Measurements from ENCODE around the gene HHIPL2. TPM values are rescaled to one million over a fixed set of nuclear protein-coding genes. Genes with fewer than 3 reads are reported as not detected.
"Not testable (repeated sequence)": the region's sequence is repeated elsewhere in the genome, so short reads cannot be mapped to it uniquely, and the experiment has no call there.

The HHIPL2 gene
- polyA plus RNA-seq, 1 of the 3 experiments (the other 2 are of a cell fraction), result 0.21 TPM

DNA sequence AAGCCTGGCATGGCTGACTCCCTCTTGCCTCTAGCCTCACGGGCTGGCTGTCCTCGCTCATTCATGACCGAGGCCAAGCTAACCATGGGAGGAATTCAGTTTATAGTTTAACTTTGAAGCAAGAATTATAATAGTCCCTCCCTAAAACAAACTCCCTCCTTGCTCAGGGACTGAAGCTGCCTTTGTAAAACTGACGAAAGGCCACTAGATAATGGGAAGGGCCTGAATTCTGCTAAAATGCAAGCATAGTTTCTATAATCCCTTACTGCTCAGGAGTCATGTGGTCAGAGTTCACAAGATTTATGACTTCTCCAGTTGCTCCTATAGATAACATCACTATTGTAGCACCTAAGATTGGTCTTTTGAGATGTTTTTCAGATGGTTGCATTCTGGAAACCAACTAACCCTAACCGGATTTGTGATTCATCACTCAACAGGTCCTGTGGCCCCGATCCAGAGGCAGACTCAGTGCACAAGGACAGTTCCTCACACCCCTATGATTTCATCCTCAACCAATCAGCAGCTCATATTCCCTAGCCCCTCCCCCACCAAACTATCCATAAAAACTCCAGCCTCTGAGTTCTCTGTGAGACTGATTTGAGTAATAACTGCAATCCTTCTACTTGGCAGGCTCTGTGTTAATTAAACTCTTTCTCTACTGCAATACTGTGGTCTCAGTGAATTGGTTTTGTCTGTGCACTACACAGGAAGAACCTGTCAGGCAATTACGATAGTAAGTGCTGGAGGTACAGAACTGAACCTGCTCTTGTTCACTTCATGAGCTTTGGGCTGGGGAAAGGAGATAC lies 26.4 kb downstream of the HHIPL2 start (continued):
- TF ChIP-seq, protein P1, sequence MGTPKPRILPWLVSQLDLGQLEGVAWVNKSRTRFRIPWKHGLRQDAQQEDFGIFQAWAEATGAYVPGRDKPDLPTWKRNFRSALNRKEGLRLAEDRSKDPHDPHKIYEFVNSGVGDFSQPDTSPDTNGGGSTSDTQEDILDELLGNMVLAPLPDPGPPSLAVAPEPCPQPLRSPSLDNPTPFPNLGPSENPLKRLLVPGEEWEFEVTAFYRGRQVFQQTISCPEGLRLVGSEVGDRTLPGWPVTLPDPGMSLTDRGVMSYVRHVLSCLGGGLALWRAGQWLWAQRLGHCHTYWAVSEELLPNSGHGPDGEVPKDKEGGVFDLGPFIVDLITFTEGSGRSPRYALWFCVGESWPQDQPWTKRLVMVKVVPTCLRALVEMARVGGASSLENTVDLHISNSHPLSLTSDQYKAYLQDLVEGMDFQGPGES (IDR thresholded peaks at IDR 0.05; ENCODE audit: low read depth, low read length), result no peak
- TF ChIP-seq FOSL2 (IDR thresholded peaks at IDR 0.05; ENCODE audit: borderline replicate concordance, low read depth), result no peak

DNA sequence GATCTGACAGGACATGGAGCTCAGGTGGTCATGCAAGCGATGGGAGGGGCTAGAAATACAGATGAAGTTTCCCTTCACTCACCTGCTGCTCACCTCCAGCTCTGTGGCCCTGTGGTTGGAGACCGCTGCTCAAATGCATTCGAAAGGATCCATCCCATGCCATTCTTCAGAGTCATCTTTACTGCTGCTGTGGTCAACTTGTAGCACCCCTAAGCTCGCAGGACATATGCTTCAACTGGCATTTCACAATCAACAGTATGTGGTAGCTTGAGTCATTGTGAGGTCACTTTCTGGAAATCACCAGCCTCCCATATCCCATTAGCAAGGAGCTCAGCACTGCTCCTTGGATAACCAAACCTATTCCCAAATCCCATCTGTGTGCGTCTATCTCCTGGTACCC lies 58.4 kb downstream of the HHIPL2 start:
- H3K9me3 ChIP-seq; H3K79me2 ChIP-seq (ENCODE audit: insufficient read depth); POLR2A ChIA-PET; CTCF ChIA-PET; H3K4me1 ChIP-seq (ENCODE audit: control insufficient read depth in 1 of 2, insufficient read depth in 2 of 2, low read depth in 1 of 2, low read length in 1 of 2); H3K4me2 ChIP-seq; H3K4me3 ChIP-seq (ENCODE audit: low read depth in 2 of 2, low read length in 1 of 2); H3K27ac ChIP-seq (ENCODE audit: low read depth in 2 of 2, low read length in 1 of 2); H3K9me2 ChIP-seq; H2AFZ ChIP-seq (ENCODE audit: low read depth); H3K9ac ChIP-seq; H3F3A ChIP-seq (replicated peaks; ENCODE audit: insufficient read depth); DNase-seq; H3K36me3 ChIP-seq (replicated peaks in 1 of 2; ENCODE audit: control insufficient read depth in 1 of 2, insufficient read depth in 2 of 2, low read length in 1 of 2); H3K27me3 ChIP-seq (ENCODE audit: insufficient read depth); H4K20me1 ChIP-seq (ENCODE audit: insufficient read depth): not testable (repeated sequence)
- TF ChIP-seq TCF12 (IDR thresholded peaks at IDR 0.05) (peak; percentile 11; the same call in 1 of the 2 replicates), FOSL2 (IDR thresholded peaks at IDR 0.05; ENCODE audit: borderline replicate concordance, low read depth) (peak; percentile 42; the same call in 1 of the 2 replicates)
- WGBS (ENCODE audit: low lambda C conversion rate), result 45% methylated on average over 3 of the region's 5 CpGs

DNA sequence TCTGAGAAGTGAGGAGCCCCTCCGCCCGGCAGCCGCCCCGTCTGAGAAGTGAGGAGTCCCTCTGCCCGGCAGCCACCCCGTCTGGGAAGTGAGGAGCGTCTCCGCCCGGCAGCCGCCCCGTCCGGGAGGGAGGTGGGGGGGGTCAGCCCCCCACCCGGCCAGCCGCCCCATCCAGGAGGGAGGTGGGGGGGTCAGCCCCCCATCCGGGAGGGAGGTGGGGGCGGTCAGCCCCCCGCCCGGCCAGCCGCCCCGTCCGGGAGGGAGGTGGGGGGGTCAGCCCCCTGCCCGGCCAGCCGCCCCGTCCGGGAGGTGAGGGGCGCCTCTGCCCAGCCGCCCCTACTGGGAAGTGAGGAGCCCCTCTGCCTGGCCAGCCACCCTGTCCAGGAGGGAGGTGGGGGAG lies 60.1 kb downstream of the HHIPL2 start:
- H3K36me3 ChIP-seq (replicated peaks in 1 of 2; ENCODE audit: control insufficient read depth in 1 of 2, insufficient read depth in 2 of 2, low read length in 1 of 2); H4K20me1 ChIP-seq (ENCODE audit: insufficient read depth); POLR2A ChIA-PET; CTCF ChIA-PET; H3K79me2 ChIP-seq (ENCODE audit: insufficient read depth); H3F3A ChIP-seq (replicated peaks; ENCODE audit: insufficient read depth); DNase-seq; H3K27ac ChIP-seq (ENCODE audit: low read depth in 2 of 2, low read length in 1 of 2); H3K9ac ChIP-seq; H3K4me2 ChIP-seq; H2AFZ ChIP-seq (ENCODE audit: low read depth); H3K9me2 ChIP-seq; H3K9me3 ChIP-seq; H3K4me3 ChIP-seq (ENCODE audit: low read depth in 2 of 2, low read length in 1 of 2); H3K4me1 ChIP-seq (ENCODE audit: control insufficient read depth in 1 of 2, insufficient read depth in 2 of 2, low read depth in 1 of 2, low read length in 1 of 2); H3K27me3 ChIP-seq (ENCODE audit: insufficient read depth): not testable (repeated sequence)
- WGBS (ENCODE audit: low lambda C conversion rate), result no CpG with 5 or more reads among the region's 27 CpGs

DNA sequence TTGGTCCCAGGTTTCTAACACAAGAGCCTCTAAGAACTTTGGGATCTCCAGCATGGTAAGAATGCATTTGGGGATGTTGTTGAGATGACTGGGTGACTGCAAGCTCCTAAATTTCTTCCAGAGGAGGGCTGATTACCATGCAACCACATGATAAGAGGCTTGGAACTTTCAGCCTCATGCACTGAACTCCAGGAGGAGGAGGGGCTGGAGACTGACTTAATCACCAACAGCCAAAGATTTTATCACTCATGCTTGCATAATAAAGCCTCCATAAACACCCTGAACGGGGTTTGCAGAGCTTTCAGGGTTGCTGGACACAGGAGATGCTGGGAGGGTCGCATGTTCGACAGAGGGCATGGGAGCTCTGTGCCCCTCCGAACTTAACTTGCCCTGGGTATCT lies 63.9 kb downstream of the HHIPL2 start:
- H3K79me2 ChIP-seq (ENCODE audit: insufficient read depth); POLR2A ChIA-PET; H3K9me3 ChIP-seq; CTCF ChIA-PET; H3K4me3 ChIP-seq (ENCODE audit: low read depth in 2 of 2, low read length in 1 of 2); H3K27ac ChIP-seq (ENCODE audit: low read depth in 2 of 2, low read length in 1 of 2); H3K4me2 ChIP-seq; H3F3A ChIP-seq (replicated peaks; ENCODE audit: insufficient read depth); H3K9ac ChIP-seq; H4K20me1 ChIP-seq (ENCODE audit: insufficient read depth); DNase-seq; H3K4me1 ChIP-seq (ENCODE audit: control insufficient read depth in 1 of 2, insufficient read depth in 2 of 2, low read depth in 1 of 2, low read length in 1 of 2); H3K9me2 ChIP-seq; H2AFZ ChIP-seq (ENCODE audit: low read depth); H3K27me3 ChIP-seq (ENCODE audit: insufficient read depth); H3K36me3 ChIP-seq (replicated peaks in 1 of 2; ENCODE audit: control insufficient read depth in 1 of 2, insufficient read depth in 2 of 2, low read length in 1 of 2): not testable (repeated sequence)
- no CpG with 5 or more reads among the region's 4 CpGs for WGBS (ENCODE audit: low lambda C conversion rate)

DNA sequence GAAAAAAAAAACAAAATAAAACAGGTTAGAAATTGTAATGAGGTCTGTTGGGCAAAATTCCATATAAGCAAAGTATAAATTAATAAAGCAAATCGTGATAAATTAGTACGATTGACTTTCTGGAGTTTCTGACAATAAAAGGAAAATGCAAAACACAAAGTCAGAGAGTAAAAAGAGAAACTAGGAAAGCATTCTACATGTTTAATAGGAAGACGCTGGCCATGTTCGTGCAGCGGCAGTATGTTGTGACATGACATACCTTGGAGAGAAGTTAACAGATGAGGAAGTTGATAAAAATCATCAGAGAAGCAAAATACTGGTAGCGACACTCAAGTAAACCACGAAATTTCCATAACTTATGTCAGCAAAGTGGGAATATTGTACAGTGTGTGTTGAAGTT lies 68.3 kb downstream of the HHIPL2 start:
- H3K27me3 ChIP-seq (ENCODE audit: insufficient read depth); H3K4me2 ChIP-seq; H3K79me2 ChIP-seq (ENCODE audit: insufficient read depth); H3K9ac ChIP-seq; H3K4me1 ChIP-seq (ENCODE audit: control insufficient read depth in 1 of 2, insufficient read depth in 2 of 2, low read depth in 1 of 2, low read length in 1 of 2); H3F3A ChIP-seq (replicated peaks; ENCODE audit: insufficient read depth); H3K27ac ChIP-seq (ENCODE audit: low read depth in 2 of 2, low read length in 1 of 2); H3K9me2 ChIP-seq; H4K20me1 ChIP-seq (ENCODE audit: insufficient read depth); CTCF ChIA-PET; H3K9me3 ChIP-seq; H3K36me3 ChIP-seq (replicated peaks in 1 of 2; ENCODE audit: control insufficient read depth in 1 of 2, insufficient read depth in 2 of 2, low read length in 1 of 2); POLR2A ChIA-PET; H2AFZ ChIP-seq (ENCODE audit: low read depth); DNase-seq; H3K4me3 ChIP-seq (ENCODE audit: low read depth in 2 of 2, low read length in 1 of 2): not testable (repeated sequence)
- whole genome bisulfite sequencing (ENCODE audit: low lambda C conversion rate), result 71% methylated on average over 7 of the region's 7 CpGs

DNA sequence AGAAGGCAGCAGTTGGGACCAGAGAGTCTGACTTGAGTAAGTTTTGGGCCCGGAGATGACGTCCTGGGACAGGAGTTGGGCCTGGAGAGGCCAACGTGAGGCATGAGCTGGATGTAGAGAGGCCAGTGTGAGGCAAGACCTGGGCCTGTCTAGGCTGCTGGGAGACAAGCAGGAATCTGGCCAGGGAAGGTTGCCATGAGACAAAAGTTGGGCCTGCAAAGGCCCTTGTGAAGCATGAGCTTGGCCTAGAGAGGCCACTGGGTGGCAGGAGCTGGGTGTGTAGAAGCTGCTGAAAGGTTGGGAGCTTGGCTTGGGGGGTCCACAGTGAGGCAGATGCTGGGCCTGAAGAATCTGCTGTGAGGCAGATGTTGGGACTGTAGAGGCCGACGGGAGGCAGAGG lies 71.5 kb downstream of the HHIPL2 start:
- H3K9ac ChIP-seq; H3K79me2 ChIP-seq (ENCODE audit: insufficient read depth); DNase-seq; H4K20me1 ChIP-seq (ENCODE audit: insufficient read depth); H3K9me3 ChIP-seq; H2AFZ ChIP-seq (ENCODE audit: low read depth); H3K4me3 ChIP-seq (ENCODE audit: low read depth in 2 of 2, low read length in 1 of 2); H3K4me2 ChIP-seq; CTCF ChIA-PET; H3K36me3 ChIP-seq (replicated peaks in 1 of 2; ENCODE audit: control insufficient read depth in 1 of 2, insufficient read depth in 2 of 2, low read length in 1 of 2); H3K4me1 ChIP-seq (ENCODE audit: control insufficient read depth in 1 of 2, insufficient read depth in 2 of 2, low read depth in 1 of 2, low read length in 1 of 2); H3K27me3 ChIP-seq (ENCODE audit: insufficient read depth); H3K27ac ChIP-seq (ENCODE audit: low read depth in 2 of 2, low read length in 1 of 2); H3F3A ChIP-seq (replicated peaks; ENCODE audit: insufficient read depth); POLR2A ChIA-PET; H3K9me2 ChIP-seq: not testable (repeated sequence)
- 96% methylated on average over 5 of the region's 5 CpGs for WGBS (ENCODE audit: low lambda C conversion rate)

All from SK-N-SH (cell line).